Measurements from ENCODE around the gene NTRK3.

NTRK3 gene

DNA sequence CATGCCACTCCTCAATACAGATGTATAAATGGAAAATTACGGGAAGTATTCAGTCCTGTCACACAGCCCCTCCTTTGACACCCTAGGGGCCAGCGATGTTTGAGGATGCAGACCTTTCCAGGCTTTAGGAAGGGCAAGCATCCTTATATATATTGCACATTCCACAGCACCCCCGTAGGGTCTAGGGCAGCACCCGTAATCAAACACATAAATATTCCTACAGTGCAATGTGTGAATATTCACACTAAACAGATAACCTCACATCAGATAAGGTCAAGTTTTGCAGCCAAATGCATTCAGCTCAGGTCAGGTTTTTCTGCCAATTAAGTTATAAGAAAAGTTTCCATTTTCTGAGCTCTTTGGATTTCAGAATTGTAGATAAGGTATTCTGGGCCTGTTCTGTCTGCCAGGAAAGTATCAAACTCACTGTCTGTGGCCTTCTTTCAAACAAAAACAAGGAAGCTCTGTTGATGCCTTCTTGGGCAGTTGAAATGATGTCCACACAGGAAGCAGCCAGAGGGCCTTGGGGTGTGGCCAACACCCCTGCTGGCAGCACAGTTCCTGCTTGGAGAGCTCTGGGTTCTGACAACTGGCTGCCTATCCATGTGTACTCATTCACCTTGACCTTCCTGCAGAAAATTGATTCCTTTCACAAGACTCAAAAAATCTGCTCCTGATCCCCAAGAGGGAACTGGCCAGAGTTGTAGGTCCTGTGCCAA lies 427.0 kb downstream of the NTRK3 start:
- no peak for DNase-seq (ENCODE audit: low read depth in 2 of 2)

DNA sequence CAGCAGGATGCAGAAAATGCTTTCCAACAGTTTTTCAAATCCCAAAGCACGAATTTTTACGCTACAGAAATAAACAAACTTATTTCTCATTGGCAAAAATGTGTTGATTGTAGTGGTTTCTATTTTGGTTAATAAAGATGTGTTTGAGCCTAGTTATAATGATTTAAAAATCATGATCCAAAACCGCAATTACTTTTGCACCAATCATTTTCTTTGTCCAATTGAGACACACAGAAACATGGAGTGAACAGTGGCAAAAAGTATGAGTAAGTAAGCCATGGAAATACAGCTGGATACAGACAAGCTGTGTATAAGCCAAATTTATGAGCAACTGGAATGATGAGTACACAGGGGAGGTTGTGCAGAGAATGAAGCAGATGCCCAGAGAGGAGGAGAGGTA lies 427.9 kb downstream of the NTRK3 start:
- DNase-seq (ENCODE audit: low read depth in 2 of 2): no peak

- no peak for DNase-seq (ENCODE audit: low read depth in 2 of 2)
Measured at GRCh38 chr15:87827131-87827530, 429.4 kb downstream of the NTRK3 start.

DNA sequence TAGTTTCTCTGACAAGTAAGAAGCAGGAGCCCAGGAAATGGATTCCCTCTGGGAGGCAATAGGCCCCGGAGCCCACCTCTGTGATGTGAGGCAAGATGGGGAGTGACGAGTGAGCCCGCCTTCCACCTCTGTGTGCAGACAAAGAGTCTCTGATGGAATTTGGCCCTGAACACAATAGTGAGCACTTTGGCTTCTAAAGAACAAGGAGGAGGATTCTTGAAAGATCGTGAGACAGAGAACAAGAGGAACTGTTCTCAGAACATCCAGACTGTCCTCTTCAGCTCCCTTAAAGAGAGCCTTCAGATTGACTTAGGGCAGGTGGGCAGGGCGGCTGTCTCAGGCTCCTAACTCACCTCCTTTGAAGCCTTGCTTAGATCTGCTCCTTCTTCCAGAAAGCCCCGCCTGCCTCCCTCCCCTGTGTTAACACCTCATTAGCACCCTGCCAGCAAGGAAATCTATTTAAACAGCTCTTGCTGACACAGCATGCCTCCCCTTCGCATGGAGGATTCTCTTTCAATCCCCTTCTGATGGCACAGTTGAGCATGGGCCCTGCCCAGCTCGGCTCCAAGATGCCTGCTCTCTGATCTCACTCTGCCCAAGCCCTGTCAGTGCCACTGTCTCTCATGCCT lies 430.3 kb downstream of the NTRK3 start:
- DNase-seq (ENCODE audit: low read depth in 2 of 2): no peak

- no peak for DNase-seq (ENCODE audit: low read depth in 2 of 2)
Measured at GRCh38 chr15:87818756-87819155, 437.8 kb downstream of the NTRK3 start.

GRCh38 chr15:87817553-87817952 lies 439.0 kb downstream of the NTRK3 start:
- no peak for DNase-seq (ENCODE audit: low read depth in 2 of 2)

DNA sequence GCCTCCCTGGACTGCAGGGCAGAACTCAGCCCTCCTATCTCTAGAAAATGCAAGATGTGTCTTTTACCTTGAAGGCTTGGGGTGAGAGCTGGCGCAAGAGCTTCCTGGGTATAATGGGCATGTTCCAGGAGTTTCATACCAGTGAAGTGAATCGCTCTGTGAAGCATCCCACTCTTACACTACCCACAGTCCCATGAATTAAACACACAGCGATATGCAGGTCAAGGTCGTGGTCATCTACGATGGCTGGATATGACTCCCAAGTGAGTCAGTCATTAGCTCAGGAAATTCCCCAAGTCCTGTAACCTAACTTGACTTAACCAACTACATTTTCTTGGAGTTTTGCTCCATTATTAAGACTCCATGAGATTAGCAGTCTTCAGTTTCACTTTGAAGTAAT lies 439.7 kb downstream of the NTRK3 start:
- no peak for DNase-seq (ENCODE audit: low read depth in 2 of 2)

DNA sequence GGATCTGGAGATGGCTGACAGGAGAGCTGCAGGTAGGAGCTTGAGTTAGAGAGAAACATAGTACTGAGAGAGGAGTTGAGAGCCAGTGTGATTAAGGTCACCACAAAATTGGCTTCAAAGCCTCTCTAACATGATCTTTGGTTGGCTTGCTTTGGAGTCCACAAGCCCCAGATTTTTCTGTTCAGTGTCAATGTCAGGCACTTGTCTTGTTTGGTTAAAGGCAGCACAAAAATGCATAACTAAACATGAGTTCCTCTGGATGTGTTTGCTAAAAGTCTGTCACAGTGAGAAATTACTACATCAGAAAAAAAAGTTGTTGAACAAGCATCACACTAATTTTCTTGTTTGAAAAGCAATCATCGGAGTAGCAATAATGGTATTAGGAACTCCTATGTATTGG lies 440.5 kb downstream of the NTRK3 start:
- no peak for DNase-seq (ENCODE audit: low read depth in 2 of 2)

All from stimulated activated CD4-positive, alpha-beta T cell treated with anti-CD3 and anti-CD28 coated beads, Interleukin-4, amount 100 ng/mL, for 48 hours (primary cell).